AG09309 (cell line): ENCODE measurements around the gene BTBD9.

Source experiments
- DNase-seq: peaks from one replicate; pipeline ENCODE4 v3.0.0-alpha.2; 2010; ENCODE audit warnings: low read depth
- H3K4me3 ChIP-seq: 2 replicates; pipeline ENCODE4 v1.5.1; 2011; ENCODE audit warnings: mild to moderate bottlenecking, low read depth, low read length, moderate library complexity; ENCODE audit not compliant: control insufficient read depth
- TF ChIP-seq, protein P1 (sequence below): IDR thresholded peaks from 2 replicates; pipeline ENCODE4 v1.5.1; 2011; ENCODE audit warnings: mild to moderate bottlenecking, low read depth, low read length, inconsistent platforms; ENCODE audit not compliant: insufficient read depth, control insufficient read depth; ENCODE audit errors: missing control alignments

The BTBD9 gene

DNA sequence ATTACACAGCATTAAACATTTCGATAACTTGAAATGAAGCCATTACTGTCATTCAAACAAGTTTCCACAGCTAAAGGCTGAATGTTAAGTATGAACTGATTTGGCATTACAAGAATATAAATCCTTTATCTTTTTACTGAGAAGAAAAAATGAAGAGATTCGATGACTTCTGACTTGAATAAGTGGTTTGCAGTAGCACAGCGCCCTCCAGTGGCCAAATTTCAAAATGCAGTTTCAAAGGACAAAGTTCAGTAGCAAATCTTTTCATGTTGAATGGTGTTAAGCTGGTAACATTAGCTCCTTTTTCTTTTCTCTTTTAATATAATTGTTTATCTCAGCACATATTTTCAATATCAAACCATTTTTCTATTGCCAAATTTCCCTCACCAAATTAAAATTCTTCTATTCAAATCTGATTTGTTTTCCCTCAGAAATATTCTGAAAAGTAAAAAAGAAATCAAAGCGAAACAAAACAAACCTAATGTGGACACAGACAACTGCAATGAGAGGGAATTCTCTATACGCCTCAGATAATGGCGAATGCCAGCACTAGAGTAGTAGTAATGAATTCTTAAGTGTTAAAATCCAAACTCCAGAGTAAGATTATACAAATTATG lies 145.7 kb downstream of the BTBD9 start:
- DNase-seq: peak; percentile 47
- H3K4me3 ChIP-seq: no peak overlapping the region
- TF ChIP-seq, protein P1, sequence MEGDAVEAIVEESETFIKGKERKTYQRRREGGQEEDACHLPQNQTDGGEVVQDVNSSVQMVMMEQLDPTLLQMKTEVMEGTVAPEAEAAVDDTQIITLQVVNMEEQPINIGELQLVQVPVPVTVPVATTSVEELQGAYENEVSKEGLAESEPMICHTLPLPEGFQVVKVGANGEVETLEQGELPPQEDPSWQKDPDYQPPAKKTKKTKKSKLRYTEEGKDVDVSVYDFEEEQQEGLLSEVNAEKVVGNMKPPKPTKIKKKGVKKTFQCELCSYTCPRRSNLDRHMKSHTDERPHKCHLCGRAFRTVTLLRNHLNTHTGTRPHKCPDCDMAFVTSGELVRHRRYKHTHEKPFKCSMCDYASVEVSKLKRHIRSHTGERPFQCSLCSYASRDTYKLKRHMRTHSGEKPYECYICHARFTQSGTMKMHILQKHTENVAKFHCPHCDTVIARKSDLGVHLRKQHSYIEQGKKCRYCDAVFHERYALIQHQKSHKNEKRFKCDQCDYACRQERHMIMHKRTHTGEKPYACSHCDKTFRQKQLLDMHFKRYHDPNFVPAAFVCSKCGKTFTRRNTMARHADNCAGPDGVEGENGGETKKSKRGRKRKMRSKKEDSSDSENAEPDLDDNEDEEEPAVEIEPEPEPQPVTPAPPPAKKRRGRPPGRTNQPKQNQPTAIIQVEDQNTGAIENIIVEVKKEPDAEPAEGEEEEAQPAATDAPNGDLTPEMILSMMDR: peak; percentile 68

DNA sequence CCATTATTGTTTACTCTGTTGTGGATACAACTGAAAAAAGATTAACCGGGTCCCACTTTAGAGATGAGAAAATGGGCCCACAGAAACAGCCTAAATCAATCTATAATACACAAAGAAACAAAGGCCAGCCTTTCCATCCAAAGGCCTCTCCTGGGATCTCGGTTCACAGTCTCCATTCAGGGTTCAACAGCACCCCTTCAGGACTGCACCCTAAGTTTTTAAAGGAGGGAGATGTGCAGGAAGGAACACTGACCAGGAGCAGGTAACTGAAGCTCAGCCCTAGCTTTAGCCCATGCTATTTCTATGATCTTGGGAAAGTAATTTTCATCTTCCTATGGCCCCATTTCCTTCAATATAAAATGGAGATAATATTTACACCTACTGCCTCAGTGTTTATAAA lies 147.7 kb downstream of the BTBD9 start:
- TF ChIP-seq, protein P1: no peak
- no peak overlapping the region for H3K4me3 ChIP-seq
- no peak for DNase-seq

DNA sequence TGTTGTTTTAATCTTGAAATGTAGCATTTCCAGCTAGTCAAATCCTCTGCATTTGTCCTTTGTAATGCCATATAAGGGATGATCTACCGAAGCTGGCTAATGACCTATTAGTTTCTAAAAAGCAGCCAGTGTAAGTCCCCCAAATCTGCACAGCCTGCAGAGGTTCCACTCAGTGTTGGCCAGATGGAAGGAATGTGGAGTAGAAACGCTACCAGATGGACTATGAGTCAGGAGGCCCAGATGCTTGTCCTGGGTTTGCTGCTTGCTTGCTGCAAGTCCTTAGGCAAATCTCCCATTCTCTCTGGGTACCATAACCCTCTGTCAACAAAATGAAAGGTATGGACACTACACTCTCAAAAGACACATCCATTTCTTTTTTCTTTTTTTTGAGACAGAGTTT lies 149.8 kb downstream of the BTBD9 start:
- peak; percentile 53 for DNase-seq
- TF ChIP-seq, protein P1: peak; percentile 11

DNA sequence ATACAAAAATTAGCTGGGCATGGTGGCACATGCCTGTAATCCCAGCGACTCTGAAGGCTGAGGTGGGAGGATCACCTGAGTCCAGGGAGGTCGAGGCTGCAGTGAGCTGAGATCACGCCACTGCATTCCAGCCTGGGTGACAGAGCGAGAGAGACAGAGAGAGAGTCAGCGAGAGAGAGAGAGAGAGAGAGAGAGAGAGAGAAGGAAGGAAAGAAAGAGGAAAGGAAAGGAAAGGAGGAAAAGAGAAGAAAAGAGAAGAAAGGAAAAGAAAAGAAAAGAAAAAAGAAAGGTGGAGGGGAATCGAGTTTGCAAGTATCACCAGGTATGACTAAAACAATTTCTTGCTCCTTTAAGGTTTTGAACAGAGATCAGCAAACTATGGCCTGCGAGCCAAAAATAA lies 152.3 kb downstream of the BTBD9 start:
- TF ChIP-seq, protein P1: no peak

More for the DNA sequence above, 149.8 kb downstream of the BTBD9 start:
- no peak overlapping the region for H3K4me3 ChIP-seq

DNA sequence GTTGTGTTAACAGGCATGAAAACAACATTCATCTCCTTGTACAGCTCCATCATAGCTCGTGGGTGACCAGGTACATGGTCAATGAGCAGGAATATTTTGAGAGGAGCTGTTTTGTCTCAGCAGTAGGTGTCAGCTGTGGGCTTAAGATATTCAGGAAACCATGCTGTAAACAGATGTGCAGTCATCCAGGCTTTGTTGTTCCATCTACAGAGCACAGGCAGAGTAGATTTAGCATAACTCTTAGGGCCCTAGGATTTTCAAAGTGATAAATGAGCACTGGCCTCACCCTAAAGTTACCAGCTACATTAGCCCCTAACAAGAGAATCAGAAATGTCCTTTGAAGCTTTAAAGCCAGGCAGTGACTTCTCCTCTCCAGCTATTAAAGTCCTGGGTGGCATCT lies 154.2 kb downstream of the BTBD9 start:
- no peak overlapping the region for H3K4me3 ChIP-seq
- TF ChIP-seq, protein P1: no peak
- DNase-seq: no peak

More for the DNA sequence above, 152.3 kb downstream of the BTBD9 start:
- no peak for DNase-seq
- H3K4me3 ChIP-seq: no peak overlapping the region

DNA sequence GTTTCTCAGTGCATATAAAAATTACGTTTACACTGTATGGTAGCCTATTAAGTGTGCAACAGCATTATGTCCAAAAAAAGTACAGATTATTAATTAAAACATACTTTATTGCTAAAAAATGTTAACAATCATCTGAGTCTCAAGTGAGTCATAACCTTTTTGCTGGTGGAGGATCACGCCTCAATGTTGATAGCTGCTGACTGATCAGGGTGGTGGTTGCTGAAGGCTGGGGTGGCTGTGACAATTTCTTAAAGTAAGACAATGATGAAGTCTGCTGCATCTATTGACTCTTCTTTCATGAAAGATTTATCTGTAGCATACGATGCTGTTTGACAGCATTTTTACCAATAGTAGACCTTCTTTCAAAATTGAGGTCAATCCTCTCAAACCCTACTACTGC lies 155.1 kb downstream of the BTBD9 start:
- no peak overlapping the region for H3K4me3 ChIP-seq
- TF ChIP-seq, protein P1: no peak
- no peak for DNase-seq
